Raji (cell line): ENCODE data around the gene DCX.

Source experiments
- POLR2A ChIP-seq: IDR thresholded peaks from 2 replicates; pipeline ENCODE4 v1.6.1; 2011; ENCODE audit warnings: low read depth, low read length, control low read depth; ENCODE audit not compliant: insufficient read depth

Gene DCX

DNA sequence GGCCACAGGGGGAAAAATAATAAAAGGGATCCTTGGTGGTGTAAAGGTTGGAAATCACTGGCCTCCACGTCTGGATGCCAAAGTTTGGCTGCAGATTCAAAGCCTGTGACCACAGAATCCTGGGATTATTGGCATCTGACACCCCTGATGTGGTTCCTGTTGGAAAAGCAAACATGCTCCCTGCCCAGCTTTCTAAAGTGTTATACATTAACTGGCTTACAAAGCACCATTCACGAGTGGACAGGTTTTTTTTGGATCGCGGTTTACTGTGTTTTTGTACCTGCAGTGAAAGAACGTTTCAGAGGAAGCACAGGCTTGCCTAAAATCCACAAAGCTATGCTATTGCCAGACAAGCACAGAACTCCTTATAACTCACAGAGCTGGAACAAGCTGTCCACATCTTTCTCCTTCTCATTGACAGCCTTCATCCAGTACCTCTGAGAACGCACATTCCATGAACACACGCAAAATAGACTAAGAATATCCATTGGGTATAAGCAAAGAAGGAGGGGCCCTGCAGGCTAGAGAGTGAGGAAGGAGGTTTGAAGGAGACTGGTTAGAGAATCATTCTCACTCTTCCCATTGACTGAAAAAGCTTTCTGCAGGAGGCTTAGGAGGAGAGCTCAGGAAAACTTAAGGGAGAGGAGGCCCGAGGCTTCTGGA lies 127.2 kb downstream of the DCX start:
- no peak for TF ChIP-seq POLR2A

DNA sequence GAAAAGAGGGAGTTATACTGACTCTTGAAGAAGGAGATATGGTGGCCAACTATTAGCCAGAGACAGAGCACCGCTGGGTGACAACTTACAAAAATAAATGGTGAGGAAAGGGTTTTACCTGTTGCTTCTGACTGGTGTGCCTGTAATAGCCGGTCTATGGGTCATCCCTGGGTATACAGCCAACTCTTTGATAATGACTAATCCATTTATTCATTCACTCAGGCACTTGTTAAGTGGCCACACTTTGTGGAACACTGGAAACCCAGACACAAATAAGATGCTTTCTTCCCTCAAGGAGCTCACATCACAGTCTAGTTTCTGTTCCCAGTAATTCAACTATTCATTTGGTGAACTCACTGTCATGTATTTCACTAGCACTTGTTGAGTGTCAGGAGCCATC lies 128.5 kb downstream of the DCX start:
- TF ChIP-seq POLR2A, result no peak

DNA sequence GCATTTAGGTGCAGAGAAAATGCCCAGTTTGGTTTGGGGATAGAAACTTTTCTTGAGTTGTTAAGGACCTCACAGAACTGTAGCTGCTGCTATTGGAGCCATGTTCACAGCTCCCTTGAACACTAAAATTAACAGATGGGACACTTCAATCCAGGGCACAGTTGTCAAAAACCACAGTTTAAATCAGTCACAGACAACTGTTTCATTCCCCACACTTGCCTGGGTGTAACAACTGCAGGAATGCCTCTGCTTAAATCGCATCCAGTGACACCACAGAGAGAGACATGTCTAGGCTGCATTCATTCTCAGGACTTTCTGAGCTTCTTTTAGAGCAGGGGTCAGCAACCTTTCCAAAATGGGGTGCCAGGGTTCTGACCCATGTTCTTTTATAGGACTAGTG lies 129.0 kb downstream of the DCX start:
- no peak for TF ChIP-seq POLR2A

DNA sequence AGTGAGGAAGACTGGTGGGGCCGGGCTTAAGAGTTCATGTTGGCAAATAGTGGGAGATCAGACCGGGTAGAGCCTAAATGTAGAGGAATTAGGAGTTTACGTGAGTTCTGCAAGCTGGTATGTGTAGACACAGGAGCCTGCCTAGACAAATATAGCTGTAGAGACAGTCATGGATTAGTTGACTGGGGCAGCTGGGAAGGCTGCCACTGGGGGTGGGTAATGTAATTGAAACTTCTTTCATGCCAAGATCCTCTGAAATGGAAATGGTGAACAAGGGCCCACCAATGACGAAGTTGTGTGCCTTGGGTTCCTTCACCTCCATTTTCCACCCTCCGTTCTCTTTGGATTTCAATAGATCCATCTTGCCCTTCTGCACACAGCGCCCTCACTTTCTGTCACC lies 129.9 kb downstream of the DCX start:
- TF ChIP-seq POLR2A, result no peak

DNA sequence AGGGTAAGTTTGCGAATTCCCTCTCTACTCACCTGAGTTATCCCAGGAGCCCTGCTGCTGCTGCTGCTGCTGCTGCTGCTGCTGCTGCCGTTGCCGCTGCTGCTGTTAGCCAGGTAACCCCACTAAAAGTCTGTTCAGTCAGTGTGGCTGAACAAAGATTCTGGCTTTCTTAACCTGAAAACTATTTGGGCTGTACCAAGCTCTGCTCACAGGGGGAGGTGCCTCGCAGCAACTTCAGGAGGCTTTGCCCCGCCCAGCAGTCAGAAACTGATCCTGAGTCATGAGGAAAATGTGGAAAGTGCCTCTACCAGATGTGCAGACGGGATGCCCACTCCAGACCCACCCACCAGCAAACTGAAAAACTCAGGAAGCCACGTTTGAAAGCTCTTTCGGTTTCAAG lies 141.7 kb downstream of the DCX start, which contains the start of gene CAPN6:
Gene CAPN6 (minus strand): TSS at position 145 of the 400 bp plus-strand sequence. CDS start 6,547 bp downstream, outside the sequence.
- TF ChIP-seq POLR2A, result no peak

DNA sequence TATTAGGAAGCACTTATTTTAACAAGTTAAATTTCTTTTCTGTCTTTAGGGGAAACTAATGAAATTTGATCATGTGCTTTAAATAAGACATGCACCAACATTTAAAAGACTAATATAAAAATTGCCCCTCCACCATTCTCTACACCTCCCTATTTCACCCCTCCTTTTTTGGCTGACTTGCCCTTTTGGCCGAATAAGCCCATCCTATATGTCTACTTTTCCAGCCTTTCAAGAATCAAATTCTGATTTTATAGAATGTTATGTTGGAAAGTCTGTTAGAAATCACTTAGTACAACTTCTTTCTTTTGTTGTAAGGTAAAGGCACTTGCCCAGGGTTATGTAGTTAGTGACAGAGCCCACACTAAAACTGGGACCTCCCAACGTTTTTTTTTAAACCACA lies 143.5 kb downstream of the DCX start:
- TF ChIP-seq POLR2A, result no peak

DNA sequence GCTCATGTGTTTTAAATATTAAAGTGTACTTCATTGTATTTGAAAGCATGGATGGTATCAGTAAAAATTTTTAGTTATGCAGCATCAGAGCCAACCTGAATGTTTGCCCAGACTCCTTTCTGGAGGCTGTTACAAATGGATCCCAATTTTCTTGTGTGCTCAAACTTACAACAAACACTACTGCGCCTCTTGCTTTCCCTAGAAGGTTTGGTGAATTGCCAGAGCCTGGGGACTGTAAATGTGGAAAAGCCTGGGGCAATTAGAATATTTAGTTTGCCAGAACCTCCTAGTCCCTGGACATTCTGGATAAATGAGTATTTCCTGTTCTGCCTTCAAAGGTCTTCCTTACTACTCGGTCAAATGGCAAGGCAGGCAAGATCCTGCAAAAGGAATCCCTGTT lies 146.5 kb downstream of the DCX start:
- TF ChIP-seq POLR2A, result no peak

DNA sequence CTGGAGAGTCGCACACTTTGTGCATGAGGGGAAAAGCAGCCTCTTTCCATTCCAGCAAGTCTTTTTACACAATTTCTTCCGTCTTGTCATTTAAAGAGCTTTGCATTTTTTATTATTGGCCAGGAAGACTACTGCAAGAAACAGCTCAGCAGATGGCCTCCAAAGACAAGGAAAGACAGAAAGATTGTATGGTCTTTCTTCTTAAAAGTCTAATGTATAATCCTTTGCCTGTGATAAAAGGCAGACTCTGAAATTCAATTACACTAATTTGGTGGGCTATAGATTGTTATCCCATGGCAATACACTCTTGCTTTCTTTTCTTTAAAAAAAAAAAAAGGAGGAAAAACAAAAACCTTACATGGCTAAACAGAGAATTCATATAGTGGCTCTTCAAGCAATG lies 147.6 kb downstream of the DCX start:
- TF ChIP-seq POLR2A, result no peak

DNA sequence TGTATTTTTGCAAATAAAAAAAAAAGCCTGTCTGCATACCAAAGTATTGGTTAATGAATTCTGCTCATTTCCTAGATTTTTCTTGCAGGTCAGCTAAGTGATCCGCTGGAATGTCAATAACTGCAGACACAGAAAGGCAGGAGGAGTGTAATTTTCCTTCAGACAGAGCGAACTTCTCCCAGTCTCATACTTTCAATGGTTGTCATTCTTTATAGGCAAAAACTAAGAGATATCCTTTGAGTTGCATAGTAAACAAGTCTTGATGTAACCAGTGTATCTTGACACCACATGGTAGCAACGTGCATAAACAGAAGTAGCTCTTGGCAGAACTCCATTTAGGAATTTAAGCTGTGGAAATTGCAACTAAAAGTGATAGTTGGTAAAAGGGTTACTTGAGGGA lies 149.9 kb downstream of the DCX start:
- TF ChIP-seq POLR2A, result no peak

DNA sequence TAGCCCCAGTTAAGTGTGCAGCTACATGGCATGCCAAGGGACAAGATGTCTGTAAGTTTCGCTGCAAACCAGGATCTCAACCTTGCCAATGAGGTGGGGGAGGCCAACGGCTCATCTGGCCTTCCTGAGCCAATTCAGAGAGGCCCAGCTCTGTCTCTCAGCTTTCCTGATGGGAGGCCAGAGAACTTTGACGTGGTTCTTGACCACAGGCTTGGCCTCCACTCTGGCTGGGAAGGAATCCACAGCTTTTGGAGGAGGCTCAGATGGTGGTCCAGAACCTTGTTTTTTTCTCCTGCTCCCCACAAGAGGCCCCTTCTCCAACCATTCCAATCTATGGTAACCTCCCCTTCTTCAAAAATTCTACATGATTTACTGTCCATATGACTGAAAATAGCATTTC lies 151.5 kb downstream of the DCX start:
- no peak for TF ChIP-seq POLR2A

DNA sequence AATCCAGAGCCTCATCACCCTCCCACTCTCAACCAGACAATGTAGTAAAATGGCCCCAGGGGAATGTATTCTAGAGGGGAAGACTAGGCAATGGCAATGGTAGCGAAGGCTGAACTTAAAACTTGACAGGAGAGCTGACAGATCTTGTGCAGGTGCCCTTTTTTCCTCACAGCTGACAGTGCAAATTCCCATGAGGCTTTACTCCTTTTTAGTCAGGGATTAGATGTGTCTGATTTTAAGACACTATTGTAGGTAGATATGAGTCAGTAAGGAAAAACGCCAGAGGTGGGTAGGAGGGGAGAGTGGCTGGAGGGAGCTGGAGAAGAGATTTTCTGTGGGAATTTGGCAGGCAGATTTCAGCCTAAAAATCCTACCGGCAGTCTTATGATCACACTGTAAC lies 152.4 kb downstream of the DCX start:
- no peak for TF ChIP-seq POLR2A

DNA sequence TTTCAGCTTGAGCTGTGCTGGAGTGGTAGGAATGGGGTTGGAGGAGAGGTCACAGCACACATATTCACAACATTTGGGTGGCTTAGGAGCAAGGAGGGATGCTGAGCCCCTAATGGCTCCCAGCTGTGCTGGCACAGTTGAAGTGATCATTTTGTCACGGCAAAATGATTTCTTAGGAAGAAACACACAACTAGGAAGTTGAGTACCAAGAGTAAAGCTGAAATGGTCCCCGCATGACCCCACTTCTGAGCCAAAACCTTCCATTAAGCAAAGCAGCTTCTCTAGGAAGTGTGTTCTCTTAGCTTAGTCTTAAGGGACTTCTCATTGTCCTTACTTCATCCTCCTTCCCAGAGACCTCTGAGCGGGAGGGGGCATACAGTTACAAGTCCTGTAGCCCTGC lies 154.3 kb downstream of the DCX start:
- TF ChIP-seq POLR2A, result no peak

DNA sequence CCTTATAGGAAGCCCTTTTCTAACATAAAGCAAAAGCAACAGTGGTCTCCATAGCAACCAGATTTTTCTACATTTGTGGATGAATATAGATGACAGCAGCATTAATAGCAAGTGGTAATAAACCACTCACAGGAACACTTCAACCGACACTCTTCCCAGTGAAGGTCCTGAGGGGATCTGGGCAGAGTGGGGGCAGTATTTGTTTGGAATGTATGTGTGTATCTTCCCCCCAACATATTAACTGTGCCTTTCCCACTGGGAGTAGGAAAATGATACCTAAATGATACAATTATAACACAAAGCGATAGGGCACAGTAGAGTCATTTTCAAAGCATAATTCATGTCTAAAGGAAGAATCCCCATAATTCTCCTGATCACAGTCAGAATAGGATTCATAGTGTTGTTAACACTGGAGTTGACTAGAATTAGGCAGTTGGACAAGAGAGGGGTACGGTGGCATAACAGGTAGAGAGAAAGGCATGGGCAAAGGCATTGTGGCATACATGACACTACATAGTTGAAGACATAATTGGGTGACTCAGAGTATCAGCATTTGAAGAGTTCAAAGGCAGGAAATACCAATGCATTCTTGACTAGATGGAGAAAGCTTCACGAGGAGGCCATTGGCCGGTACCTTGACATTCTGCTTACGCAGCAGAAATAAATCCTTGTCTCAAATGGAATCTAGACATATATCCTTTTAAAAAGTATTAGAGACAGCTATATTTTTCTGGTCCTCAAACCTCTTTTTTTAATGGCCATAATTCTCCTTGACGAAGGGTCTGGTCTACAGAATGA lies 156.9 kb downstream of the DCX start:
- TF ChIP-seq POLR2A, result no peak

DNA sequence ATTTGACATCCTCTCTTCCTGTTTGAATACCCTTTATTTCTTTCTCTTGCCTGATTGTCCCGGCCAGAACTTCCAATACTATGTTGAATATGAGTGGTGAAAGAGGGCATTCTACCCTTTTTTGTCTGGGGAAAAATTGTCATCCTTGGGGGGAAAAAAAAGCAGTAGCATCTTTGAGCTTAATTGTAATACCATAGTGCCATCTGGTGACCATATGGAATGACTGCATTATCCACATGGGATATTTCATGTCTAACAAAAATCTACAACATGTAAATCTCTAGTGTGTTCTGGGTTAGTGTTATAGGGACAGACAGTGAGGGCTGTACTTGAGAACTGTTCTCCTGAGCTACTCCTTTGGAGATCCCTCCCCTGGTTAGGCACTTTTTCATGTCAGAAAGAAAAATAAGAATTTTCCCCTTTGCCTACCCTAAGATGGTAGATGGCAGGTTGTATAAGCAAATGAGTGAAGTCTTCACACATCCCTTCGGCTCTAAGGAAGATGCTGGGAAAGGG lies 167.7 kb downstream of the DCX start:
- TF ChIP-seq POLR2A, result no peak
